H1 (cell line): Measurements from ENCODE around the gene AVL9. TPM values are rescaled to one million over a fixed set of nuclear protein-coding genes. Genes with fewer than 3 reads are reported as not detected.

Experiments
- CTCF ChIA-PET: fragments of 300-600 bp; sonication (Branson Sonifier 250); formaldehyde crosslinking; loops from one replicate; lab custom pipeline; 2021; ENCODE audit not compliant: partially characterized antibody; lab: Charles Lee
- POLR2A ChIA-PET: fragments of 300-600 bp; sonication (Branson Sonifier 250); formaldehyde crosslinking; loops from one replicate; lab custom pipeline; 2021; ENCODE audit warnings: inconsistent platforms; ENCODE audit not compliant: partially characterized antibody; lab: Charles Lee
- DNase-seq, 2 experiments: peaks; one replicate each; pipeline versions ENCODE4 v3.0.0 to v3.0.0-alpha.2; 2010 to 2022; ENCODE audit warnings: low spot score in 2 of 2, low read depth in 1 of 2, mixed read lengths in 1 of 2
- FAIRE-seq: peaks from 2 replicates; lab custom pipeline; 2011; peaks lifted over from hg19 to GRCh38; lab: Jason Lieb, UNC
- H2AFZ ChIP-seq: 2 replicates; pipeline ENCODE4 v1.8.1; 2012; ENCODE audit warnings: low read length, inconsistent platforms
- H2AK5ac ChIP-seq: 2 replicates; pipeline ENCODE4 v1.6.1; 2013; ENCODE audit warnings: low read depth, low read length
- H2BK120ac ChIP-seq: replicated peaks from 2 replicates; pipeline ENCODE3; 2013; ENCODE audit warnings: low read depth, low read length, inconsistent platforms
- H2BK12ac ChIP-seq: 2 replicates; pipeline ENCODE4 v1.6.1; 2013; ENCODE audit warnings: low read depth, low read length
- H2BK15ac ChIP-seq: 2 replicates; pipeline ENCODE4 v1.6.1; 2013; ENCODE audit warnings: low read length
- H2BK20ac ChIP-seq: 2 replicates; pipeline ENCODE4 v1.6.1; 2013; ENCODE audit warnings: low read length
- H2BK5ac ChIP-seq: 2 replicates; pipeline ENCODE4 v1.6.1; 2013; ENCODE audit warnings: low read depth, low read length
- H3K14ac ChIP-seq: 2 replicates; pipeline ENCODE4 v1.6.1; 2013; ENCODE audit warnings: inconsistent platforms; ENCODE audit not compliant: insufficient read length
- H3K18ac ChIP-seq: 2 replicates; pipeline ENCODE4 v1.6.1; 2013; ENCODE audit warnings: low read length; ENCODE audit errors: extremely low read depth
- H3K23ac ChIP-seq: 2 replicates; pipeline ENCODE4 v1.6.1; 2013; ENCODE audit warnings: inconsistent platforms; ENCODE audit not compliant: insufficient read length
- H3K23me2 ChIP-seq: 2 replicates; pipeline ENCODE4 v1.6.1; 2013; ENCODE audit warnings: low read depth, low read length
- H3K27ac ChIP-seq: 2 replicates; pipeline ENCODE4 v1.6.1; 2011; ENCODE audit warnings: low read depth, low read length, inconsistent platforms
- H3K27me3 ChIP-seq, 4 experiments: replicated peaks in 1 of 4; 1 replicate in 1 of 4; 2 replicates in 3 of 4; pipeline versions ENCODE4 v1.6.1 to v1.8.1; 2011 to 2013; ENCODE audit warnings: low read length in 3 of 4, mild to moderate bottlenecking in 3 of 4, inconsistent platforms in 2 of 4, mixed read lengths in 2 of 4, moderate library complexity in 1 of 4; ENCODE audit not compliant: control insufficient read depth in 3 of 4, insufficient read depth in 3 of 4; ENCODE audit errors: extremely low read depth in 1 of 4
- H3K36me3 ChIP-seq, 4 experiments: 2 replicates each; pipeline versions ENCODE4 v1.6.1 to v1.8.1; 2011 to 2013; ENCODE audit warnings: mild to moderate bottlenecking in 4 of 4, low read length in 3 of 4, moderate library complexity in 2 of 4, control low read depth in 1 of 4, inconsistent platforms in 1 of 4; ENCODE audit not compliant: insufficient read depth in 4 of 4, control insufficient read depth in 2 of 4
- H3K4ac ChIP-seq: replicated peaks from 2 replicates; pipeline ENCODE3; 2013; ENCODE audit warnings: low read length, low read depth, mixed read lengths, inconsistent platforms; ENCODE audit not compliant: insufficient read length
- H3K4me1 ChIP-seq, 4 experiments: replicated peaks in 1 of 4; 1 replicate in 1 of 4; 2 replicates in 3 of 4; pipeline versions ENCODE4 v1.6.1 to v1.8.1; 2011 to 2013; ENCODE audit warnings: low read length in 3 of 4, inconsistent platforms in 2 of 4, mixed read lengths in 1 of 4; ENCODE audit not compliant: insufficient read depth in 4 of 4, control insufficient read depth in 3 of 4
- H3K4me2 ChIP-seq, 2 experiments: 2 replicates each; pipeline versions ENCODE4 v1.6.1 to v1.8.1; 2011 to 2013; ENCODE audit warnings: low read depth in 2 of 2, low read length in 2 of 2, control low read depth in 1 of 2, inconsistent platforms in 1 of 2, mild to moderate bottlenecking in 1 of 2; ENCODE audit not compliant: insufficient read depth in 1 of 2
- H3K4me3 ChIP-seq, 4 experiments: fragments of 200-600, 300-600 bp in 1 of 4; sonication (generic), shearing (Covaris generic), sonication (Bioruptor Twin) in 1 of 4; 2 replicates each; pipeline versions ENCODE4 v1.5.1 to v1.8.1; 2011 to 2016; ENCODE audit warnings: low read length in 4 of 4, low read depth in 3 of 4, control low read depth in 2 of 4, inconsistent platforms in 2 of 4, mild to moderate bottlenecking in 2 of 4, mixed read lengths in 1 of 4, moderate library complexity in 1 of 4; ENCODE audit not compliant: insufficient read depth in 2 of 4; ENCODE audit errors: extremely low read depth in 1 of 4
- H3K56ac ChIP-seq: replicated peaks from 2 replicates; pipeline ENCODE3; 2013; ENCODE audit warnings: low read depth, mild to moderate bottlenecking, mixed read lengths, low read length, inconsistent platforms; ENCODE audit not compliant: insufficient read length
- H3K79me1 ChIP-seq: 2 replicates; pipeline ENCODE4 v1.6.1; 2013; ENCODE audit warnings: low read depth, low read length, control low read depth
- H3K79me2 ChIP-seq, 2 experiments: 2 replicates each; pipeline versions ENCODE4 v1.6.1 to v1.8.1; 2012 to 2013; ENCODE audit warnings: low read length in 2 of 2, mild to moderate bottlenecking in 2 of 2, inconsistent platforms in 1 of 2; ENCODE audit not compliant: insufficient read depth in 2 of 2, control insufficient read depth in 1 of 2
- H3K9ac ChIP-seq, 4 experiments: replicated peaks in 1 of 4; 1 replicate in 1 of 4; 2 replicates in 3 of 4; pipeline versions ENCODE4 v1.6.1 to v1.8.1; 2011 to 2013; ENCODE audit warnings: low read depth in 3 of 4, low read length in 3 of 4, control low read depth in 2 of 4, mild to moderate bottlenecking in 2 of 4, moderate library complexity in 2 of 4, inconsistent platforms in 1 of 4; ENCODE audit errors: extremely low read depth in 1 of 4
- H3K9me3 ChIP-seq, 2 experiments: 2 replicates each; pipeline versions ENCODE4 v1.6.1 to v1.8.1; 2012 to 2013; ENCODE audit warnings: mild to moderate bottlenecking in 2 of 2, moderate library complexity in 2 of 2, control low read depth in 1 of 2, inconsistent platforms in 1 of 2, low read depth in 1 of 2, low read length in 1 of 2, mixed read lengths in 1 of 2; ENCODE audit not compliant: insufficient read depth in 2 of 2
- H4K20me1 ChIP-seq, 2 experiments: replicated peaks in 1 of 2; 2 replicates each; pipeline versions ENCODE3 to v1.8.1; 2011 to 2013; ENCODE audit warnings: inconsistent platforms in 2 of 2, low read length in 2 of 2, mild to moderate bottlenecking in 1 of 2; ENCODE audit not compliant: insufficient read depth in 2 of 2, control insufficient read depth in 1 of 2
- H4K5ac ChIP-seq: 2 replicates; pipeline ENCODE4 v1.6.1; 2013; ENCODE audit warnings: low read length, low read depth, mixed read lengths, inconsistent platforms; ENCODE audit not compliant: insufficient read length
- H4K8ac ChIP-seq: 2 replicates; pipeline ENCODE4 v1.8.0; 2013; ENCODE audit warnings: mild to moderate bottlenecking, moderate library complexity, low read length, inconsistent platforms; ENCODE audit not compliant: insufficient read depth; ENCODE audit errors: extremely low read depth
- H4K91ac ChIP-seq: replicated peaks from 2 replicates; pipeline ENCODE3; 2013; ENCODE audit warnings: low read length, mixed read lengths, inconsistent platforms; ENCODE audit not compliant: insufficient read length
- GTF2F1 ChIP-seq: IDR thresholded peaks from 2 replicates; pipeline ENCODE4 v1.6.1; 2012; ENCODE audit warnings: low read depth, low read length, improper control_type of control experiment, borderline replicate concordance
- SAP30 ChIP-seq: fragments of 300-600 bp; sonication (generic); IDR thresholded peaks from 2 replicates; pipeline ENCODE4 v1.7.1; 2012; ENCODE audit warnings: low read length, moderate library complexity, mild to moderate bottlenecking, inconsistent platforms; ENCODE audit not compliant: insufficient read depth, insufficient replicate concordance
- SIX5 ChIP-seq: IDR thresholded peaks from 2 replicates; pipeline ENCODE4 v1.6.1; 2011; ENCODE audit warnings: mild to moderate bottlenecking, low read depth, low read length
- SP1 ChIP-seq: IDR thresholded peaks from 2 replicates; pipeline ENCODE4 v1.6.1; 2011; ENCODE audit warnings: low read depth, low read length
- TAF1 ChIP-seq: IDR thresholded peaks from 2 replicates; pipeline ENCODE4 v1.6.1; 2011; ENCODE audit warnings: mild to moderate bottlenecking, low read depth, low read length
- WGBS, 2 experiments: shearing (Covaris generic) in 1 of 2; methylation state at CpG; one replicate each; pipeline versions ENCODE4 v1.1.6 to v1.1.7; 2013 to 2015; ENCODE audit warnings: low lambda C conversion rate in 2 of 2, mixed read lengths in 2 of 2, inconsistent platforms in 1 of 2, low coverage in 1 of 2, missing lambda C conversion rate in 1 of 2; ENCODE audit not compliant: insufficient replicate concordance in 2 of 2, insufficient coverage in 1 of 2, insufficient read length in 1 of 2; ENCODE audit errors: extremely low coverage in 1 of 2, missing lambda C conversion rate in 1 of 2; 5-methylcytosine and 5-hydroxymethylcytosine counted together
- polyA plus RNA-seq, 7 experiments: library from polyadenylated mRNA; depleted of rRNA in 3 of 7; stranded (reverse) in 5 of 7; unstranded in 2 of 7; fragments of >200 nt in 5 of 7; fragments of 200-250 nt in 2 of 7; gene quantifications; 1 replicate in 5 of 7; 2 replicates in 1 of 7; 4 replicates in 1 of 7; pipeline versions ENCODE4 v1.2.1 to v1.2.3, GENCODE V29; 2011 to 2013; ENCODE audit warnings: missing spikeins in 2 of 7, mixed read lengths in 2 of 7
- total RNA-seq: library from RNA; stranded (reverse); fragmentation: NEBNext Ultra II Directional; extraction: Animal tissue kit (Norgen Biotek cat#: 25700); gene quantifications from 2 replicates; pipeline ENCODE4 v1.2.1, GENCODE V29; 2021

Gene AVL9
- total and polyA plus RNA-seq, 2 of the 8 experiments (the other 6 are each of a cell fraction or from before 2014, with no cell fraction given) = 15.5 to 42.1 TPM

- Histone ChIP-seq H3K23ac (no peak overlapping the region), H3K56ac (no peak overlapping the region), H3K9ac (no peak overlapping the region), H3K14ac (no peak overlapping the region), H3K27ac (no peak overlapping the region), H3K18ac (no peak overlapping the region), H3K23me2 (no peaks in the 10 kb centered on the region), H4K91ac (no peak overlapping the region), H3K27me3 (no peaks in the 10 kb centered on the region), H4K5ac (no peak overlapping the region), H4K8ac (no peak overlapping the region), H3K4ac (no peak overlapping the region), H2BK5ac (no peak overlapping the region), H3K4me3 (no peak overlapping the region), H2AFZ (no peak overlapping the region), H3K79me2 (peaks cover 0 to 43% of the 10 kb centered on the region in 2 experiments; a peak in 2 of 4 replicates), H2BK12ac (no peak overlapping the region), H2AK5ac (no peak overlapping the region), H2BK15ac (no peak overlapping the region), H3K36me3 (peaks cover 0 to 10% (median 3%) of the 10 kb centered on the region in 4 experiments; a peak in 3 of 8 replicates), H3K9me3 (no peaks in the 10 kb centered on the region), H4K20me1 (peaks cover 3 to 6% of the 10 kb centered on the region in 2 experiments), H3K4me2 (no peak overlapping the region), H3K79me1 (no peaks in the 10 kb centered on the region; the same call in 1 of the 2 replicates), H3K4me1 (peaks cover 0 to 8% (median 1%) of the 10 kb centered on the region in 4 experiments; a peak in 3 of 7 replicates), H2BK120ac (no peak overlapping the region), H2BK20ac (no peak overlapping the region)
- FAIRE-seq = no peak
- POLR2A ChIA-PET = no interaction called here
- DNase-seq = no peak
- CTCF ChIA-PET = no interaction called here
- 74% methylated on average over 4 of the region's 4 CpGs; no CpG with 5 or more reads in 1 of the 2 experiments for WGBS, 2 experiments
- TF ChIP-seq SAP30 = no peak
- TF ChIP-seq SP1 = no peak
- TF ChIP-seq GTF2F1 = no peak
- no peak for TF ChIP-seq SIX5
- no peak for TF ChIP-seq TAF1
Observed at GRCh38 chr7:32539919-32540531, 44.7 kb downstream of the AVL9 start.
